ENCODE measurements around the gene PATZ1. TPM values are rescaled to one million over a fixed set of nuclear protein-coding genes. Genes with fewer than 3 reads are reported as not detected.

Gene PATZ1
- total and polyA plus RNA-seq, 2 experiments from 2014 or later: 23.2 to 56.8 TPM

DNA sequence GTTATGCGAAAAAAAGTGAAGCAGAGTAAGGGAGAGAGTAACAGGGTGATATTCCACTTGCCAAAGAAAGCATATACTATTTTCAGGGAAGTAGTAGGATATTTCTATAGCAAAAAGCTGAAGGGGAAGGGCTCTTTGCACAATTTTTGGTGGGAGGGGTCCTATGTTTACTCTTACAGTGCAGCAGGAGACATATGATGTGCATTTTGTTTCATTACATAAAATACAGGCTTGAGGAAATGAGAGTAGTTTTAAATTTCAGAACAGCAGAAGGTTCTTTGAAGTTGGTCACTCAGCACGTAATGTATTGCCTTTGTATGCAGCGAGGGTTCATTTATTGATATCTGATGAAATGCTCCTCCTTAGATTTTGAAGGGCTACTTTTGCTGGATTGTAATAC, 50.8 kb downstream of the PATZ1 start (continued):
- TF ChIP-seq, protein P1, sequence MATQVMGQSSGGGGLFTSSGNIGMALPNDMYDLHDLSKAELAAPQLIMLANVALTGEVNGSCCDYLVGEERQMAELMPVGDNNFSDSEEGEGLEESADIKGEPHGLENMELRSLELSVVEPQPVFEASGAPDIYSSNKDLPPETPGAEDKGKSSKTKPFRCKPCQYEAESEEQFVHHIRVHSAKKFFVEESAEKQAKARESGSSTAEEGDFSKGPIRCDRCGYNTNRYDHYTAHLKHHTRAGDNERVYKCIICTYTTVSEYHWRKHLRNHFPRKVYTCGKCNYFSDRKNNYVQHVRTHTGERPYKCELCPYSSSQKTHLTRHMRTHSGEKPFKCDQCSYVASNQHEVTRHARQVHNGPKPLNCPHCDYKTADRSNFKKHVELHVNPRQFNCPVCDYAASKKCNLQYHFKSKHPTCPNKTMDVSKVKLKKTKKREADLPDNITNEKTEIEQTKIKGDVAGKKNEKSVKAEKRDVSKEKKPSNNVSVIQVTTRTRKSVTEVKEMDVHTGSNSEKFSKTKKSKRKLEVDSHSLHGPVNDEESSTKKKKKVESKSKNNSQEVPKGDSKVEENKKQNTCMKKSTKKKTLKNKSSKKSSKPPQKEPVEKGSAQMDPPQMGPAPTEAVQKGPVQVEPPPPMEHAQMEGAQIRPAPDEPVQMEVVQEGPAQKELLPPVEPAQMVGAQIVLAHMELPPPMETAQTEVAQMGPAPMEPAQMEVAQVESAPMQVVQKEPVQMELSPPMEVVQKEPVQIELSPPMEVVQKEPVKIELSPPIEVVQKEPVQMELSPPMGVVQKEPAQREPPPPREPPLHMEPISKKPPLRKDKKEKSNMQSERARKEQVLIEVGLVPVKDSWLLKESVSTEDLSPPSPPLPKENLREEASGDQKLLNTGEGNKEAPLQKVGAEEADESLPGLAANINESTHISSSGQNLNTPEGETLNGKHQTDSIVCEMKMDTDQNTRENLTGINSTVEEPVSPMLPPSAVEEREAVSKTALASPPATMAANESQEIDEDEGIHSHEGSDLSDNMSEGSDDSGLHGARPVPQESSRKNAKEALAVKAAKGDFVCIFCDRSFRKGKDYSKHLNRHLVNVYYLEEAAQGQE (IDR thresholded peaks at IDR 0.05; ENCODE audit: unreplicated experiment): no peak
- TF ChIP-seq, protein P2, sequence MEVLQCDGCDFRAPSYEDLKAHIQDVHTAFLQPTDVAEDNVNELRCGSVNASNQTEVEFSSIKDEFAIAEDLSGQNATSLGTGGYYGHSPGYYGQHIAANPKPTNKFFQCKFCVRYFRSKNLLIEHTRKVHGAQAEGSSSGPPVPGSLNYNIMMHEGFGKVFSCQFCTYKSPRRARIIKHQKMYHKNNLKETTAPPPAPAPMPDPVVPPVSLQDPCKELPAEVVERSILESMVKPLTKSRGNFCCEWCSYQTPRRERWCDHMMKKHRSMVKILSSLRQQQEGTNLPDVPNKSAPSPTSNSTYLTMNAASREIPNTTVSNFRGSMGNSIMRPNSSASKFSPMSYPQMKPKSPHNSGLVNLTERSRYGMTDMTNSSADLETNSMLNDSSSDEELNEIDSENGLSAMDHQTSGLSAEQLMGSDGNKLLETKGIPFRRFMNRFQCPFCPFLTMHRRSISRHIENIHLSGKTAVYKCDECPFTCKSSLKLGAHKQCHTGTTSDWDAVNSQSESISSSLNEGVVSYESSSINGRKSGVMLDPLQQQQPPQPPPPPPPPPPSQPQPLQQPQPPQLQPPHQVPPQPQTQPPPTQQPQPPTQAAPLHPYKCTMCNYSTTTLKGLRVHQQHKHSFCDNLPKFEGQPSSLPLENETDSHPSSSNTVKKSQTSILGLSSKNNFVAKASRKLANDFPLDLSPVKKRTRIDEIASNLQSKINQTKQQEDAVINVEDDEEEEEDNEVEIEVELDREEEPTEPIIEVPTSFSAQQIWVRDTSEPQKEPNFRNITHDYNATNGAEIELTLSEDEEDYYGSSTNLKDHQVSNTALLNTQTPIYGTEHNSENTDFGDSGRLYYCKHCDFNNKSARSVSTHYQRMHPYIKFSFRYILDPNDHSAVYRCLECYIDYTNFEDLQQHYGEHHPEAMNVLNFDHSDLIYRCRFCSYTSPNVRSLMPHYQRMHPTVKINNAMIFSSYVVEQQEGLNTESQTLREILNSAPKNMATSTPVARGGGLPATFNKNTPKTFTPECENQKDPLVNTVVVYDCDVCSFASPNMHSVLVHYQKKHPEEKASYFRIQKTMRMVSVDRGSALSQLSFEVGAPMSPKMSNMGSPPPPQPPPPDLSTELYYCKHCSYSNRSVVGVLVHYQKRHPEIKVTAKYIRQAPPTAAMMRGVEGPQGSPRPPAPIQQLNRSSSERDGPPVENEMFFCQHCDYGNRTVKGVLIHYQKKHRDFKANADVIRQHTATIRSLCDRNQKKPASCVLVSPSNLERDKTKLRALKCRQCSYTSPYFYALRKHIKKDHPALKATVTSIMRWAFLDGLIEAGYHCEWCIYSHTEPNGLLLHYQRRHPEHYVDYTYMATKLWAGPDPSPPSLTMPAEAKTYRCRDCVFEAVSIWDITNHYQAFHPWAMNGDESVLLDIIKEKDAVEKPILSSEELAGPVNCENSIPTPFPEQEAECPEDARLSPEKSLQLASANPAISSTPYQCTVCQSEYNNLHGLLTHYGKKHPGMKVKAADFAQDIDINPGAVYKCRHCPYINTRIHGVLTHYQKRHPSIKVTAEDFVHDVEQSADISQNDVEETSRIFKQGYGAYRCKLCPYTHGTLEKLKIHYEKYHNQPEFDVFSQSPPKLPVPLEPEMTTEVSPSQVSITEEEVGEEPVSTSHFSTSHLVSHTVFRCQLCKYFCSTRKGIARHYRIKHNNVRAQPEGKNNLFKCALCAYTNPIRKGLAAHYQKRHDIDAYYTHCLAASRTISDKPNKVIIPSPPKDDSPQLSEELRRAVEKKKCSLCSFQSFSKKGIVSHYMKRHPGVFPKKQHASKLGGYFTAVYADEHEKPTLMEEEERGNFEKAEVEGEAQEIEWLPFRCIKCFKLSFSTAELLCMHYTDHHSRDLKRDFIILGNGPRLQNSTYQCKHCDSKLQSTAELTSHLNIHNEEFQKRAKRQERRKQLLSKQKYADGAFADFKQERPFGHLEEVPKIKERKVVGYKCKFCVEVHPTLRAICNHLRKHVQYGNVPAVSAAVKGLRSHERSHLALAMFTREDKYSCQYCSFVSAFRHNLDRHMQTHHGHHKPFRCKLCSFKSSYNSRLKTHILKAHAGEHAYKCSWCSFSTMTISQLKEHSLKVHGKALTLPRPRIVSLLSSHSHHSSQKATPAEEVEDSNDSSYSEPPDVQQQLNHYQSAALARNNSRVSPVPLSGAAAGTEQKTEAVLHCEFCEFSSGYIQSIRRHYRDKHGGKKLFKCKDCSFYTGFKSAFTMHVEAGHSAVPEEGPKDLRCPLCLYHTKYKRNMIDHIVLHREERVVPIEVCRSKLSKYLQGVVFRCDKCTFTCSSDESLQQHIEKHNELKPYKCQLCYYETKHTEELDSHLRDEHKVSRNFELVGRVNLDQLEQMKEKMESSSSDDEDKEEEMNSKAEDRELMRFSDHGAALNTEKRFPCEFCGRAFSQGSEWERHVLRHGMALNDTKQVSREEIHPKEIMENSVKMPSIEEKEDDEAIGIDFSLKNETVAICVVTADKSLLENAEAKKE (CRISPR knock-in tag; IDR thresholded peaks at IDR 0.05): no peak

DNA sequence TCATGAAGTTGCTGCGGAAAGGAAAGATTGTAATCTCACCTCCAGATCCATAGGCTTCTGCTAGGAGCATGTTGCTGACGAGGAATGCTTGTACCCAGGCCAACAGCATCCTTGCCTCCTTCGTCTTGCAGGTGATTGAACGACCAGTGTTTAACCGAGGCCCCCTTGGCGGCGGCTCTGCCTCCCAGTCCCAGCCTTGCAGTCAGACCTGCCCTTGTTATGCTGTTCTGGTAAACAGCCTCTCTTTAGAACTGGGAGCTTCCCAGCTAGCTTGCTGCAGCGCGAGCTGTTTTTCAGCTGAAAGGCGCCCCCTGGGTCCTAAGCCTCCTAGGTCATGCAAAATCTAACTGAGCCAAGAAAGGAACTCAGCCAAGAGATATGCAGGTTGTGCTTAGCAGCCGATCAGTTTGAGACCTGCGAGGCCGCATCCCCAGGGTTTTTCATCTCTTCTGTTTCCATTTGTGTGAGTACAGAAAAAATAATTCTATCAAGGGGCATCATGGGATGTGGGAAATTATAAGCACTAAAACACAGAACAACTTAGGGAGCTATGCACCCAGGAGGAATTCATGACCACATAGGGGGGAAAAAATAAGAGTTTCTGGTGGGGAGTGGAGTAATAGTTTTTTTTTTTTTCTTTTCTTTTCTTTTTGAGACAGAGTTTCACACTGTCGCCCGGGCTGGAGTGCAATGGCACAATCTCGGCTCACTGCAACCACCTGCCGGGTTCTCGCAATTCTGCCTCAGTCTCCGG, 53.7 kb downstream of the PATZ1 start, which contains the start of gene PIK3IP1:
Gene PIK3IP1, minus strand, starts transcription at position 253 of the 754 bp plus-strand sequence. Its CDS starts 144 bp downstream, at position 109.
- ATAC-seq (peak; percentile 78), DNase-seq (ENCODE audit: low spot score) (peak; percentile 98)
- H3K27me3 ChIP-seq (ENCODE audit: insufficient read depth): peaks cover 26% of the 10 kb centered on the region
- no peaks in the 10 kb centered on the region for H3K36me3 ChIP-seq (ENCODE audit: insufficient read depth)
- H4K20me1 ChIP-seq (replicated peaks; ENCODE audit: insufficient read depth): no peaks in the 10 kb centered on the region
- H3F3A ChIP-seq (replicated peaks; ENCODE audit: low read depth): peaks cover 8% of the 10 kb centered on the region; the same call in 1 of the 2 replicates
- no peak within 1 kb of the TSS for H3K27ac Mint-ChIP-seq
- H3K79me2 ChIP-seq (replicated peaks; ENCODE audit: insufficient read depth): no peaks in the 10 kb centered on the region
- H3K4me1 Mint-ChIP-seq: peaks cover 19% of the 10 kb centered on the region
- 0 out of 2 replicates have a peak, but pooled peaks cover 8% of the 10 kb centered on the region for H3K4me1 ChIP-seq (ENCODE audit: insufficient read depth)
- H3K4me3 Mint-ChIP-seq: peak within 1 kb of the TSS; percentile 82
- H3K9me3 Mint-ChIP-seq: no peaks in the 10 kb centered on the region
- no peaks in the 10 kb centered on the region for H3K9me2 ChIP-seq (ENCODE audit: insufficient read depth)
- H3K36me3 Mint-ChIP-seq (ENCODE audit: low read depth): no peaks in the 10 kb centered on the region
- H3K4me2 ChIP-seq: peak within 1 kb of the TSS; percentile 79
- H3K27ac ChIP-seq (ENCODE audit: low read depth): no peak within 1 kb of the TSS
- H3K27me3 Mint-ChIP-seq (ENCODE audit: insufficient read depth, low read depth, poor library complexity): peaks cover 19% of the 10 kb centered on the region
- H3K4me3 ChIP-seq: peak within 1 kb of the TSS; percentile 57
- H2AFZ ChIP-seq: peak within 1 kb of the TSS; percentile 45; the same call in 1 of the 2 replicates
- TF ChIP-seq ZNF114 (CRISPR knock-in tag; IDR thresholded peaks at IDR 0.05): no peak
- no peak for TF ChIP-seq NANOG (IDR thresholded peaks at IDR 0.05; ENCODE audit: borderline replicate concordance)
- TF ChIP-seq EZH2phosphoT487 (IDR thresholded peaks at IDR 0.05; ENCODE audit: unreplicated experiment): no peak
- no peak for TF ChIP-seq STAT1 (IDR thresholded peaks at IDR 0.05; ENCODE audit: unreplicated experiment)
- TF ChIP-seq CREB1 (CRISPR knock-in tag; IDR thresholded peaks at IDR 0.05; ENCODE audit: low read depth): peak; percentile 36; the same call in 1 of the 2 replicates
- TF ChIP-seq, protein P3, sequence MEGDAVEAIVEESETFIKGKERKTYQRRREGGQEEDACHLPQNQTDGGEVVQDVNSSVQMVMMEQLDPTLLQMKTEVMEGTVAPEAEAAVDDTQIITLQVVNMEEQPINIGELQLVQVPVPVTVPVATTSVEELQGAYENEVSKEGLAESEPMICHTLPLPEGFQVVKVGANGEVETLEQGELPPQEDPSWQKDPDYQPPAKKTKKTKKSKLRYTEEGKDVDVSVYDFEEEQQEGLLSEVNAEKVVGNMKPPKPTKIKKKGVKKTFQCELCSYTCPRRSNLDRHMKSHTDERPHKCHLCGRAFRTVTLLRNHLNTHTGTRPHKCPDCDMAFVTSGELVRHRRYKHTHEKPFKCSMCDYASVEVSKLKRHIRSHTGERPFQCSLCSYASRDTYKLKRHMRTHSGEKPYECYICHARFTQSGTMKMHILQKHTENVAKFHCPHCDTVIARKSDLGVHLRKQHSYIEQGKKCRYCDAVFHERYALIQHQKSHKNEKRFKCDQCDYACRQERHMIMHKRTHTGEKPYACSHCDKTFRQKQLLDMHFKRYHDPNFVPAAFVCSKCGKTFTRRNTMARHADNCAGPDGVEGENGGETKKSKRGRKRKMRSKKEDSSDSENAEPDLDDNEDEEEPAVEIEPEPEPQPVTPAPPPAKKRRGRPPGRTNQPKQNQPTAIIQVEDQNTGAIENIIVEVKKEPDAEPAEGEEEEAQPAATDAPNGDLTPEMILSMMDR (conservative IDR thresholded peaks at IDR 0.05; ENCODE audit: low read depth in 2 of 2): peak; percentile 23 to 50; a peak in 3 of 4 replicates
- peak; percentile 3 for TF ChIP-seq JUNB (IDR thresholded peaks at IDR 0.05; ENCODE audit: unreplicated experiment)
- TF ChIP-seq POLR2AphosphoS5 (IDR thresholded peaks at IDR 0.05; ENCODE audit: low read depth): peak; percentile 51
- TF ChIP-seq, protein P4, sequence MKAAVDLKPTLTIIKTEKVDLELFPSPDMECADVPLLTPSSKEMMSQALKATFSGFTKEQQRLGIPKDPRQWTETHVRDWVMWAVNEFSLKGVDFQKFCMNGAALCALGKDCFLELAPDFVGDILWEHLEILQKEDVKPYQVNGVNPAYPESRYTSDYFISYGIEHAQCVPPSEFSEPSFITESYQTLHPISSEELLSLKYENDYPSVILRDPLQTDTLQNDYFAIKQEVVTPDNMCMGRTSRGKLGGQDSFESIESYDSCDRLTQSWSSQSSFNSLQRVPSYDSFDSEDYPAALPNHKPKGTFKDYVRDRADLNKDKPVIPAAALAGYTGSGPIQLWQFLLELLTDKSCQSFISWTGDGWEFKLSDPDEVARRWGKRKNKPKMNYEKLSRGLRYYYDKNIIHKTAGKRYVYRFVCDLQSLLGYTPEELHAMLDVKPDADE (IDR thresholded peaks at IDR 0.05): peak; percentile 42; the same call in 1 of the 2 replicates

Measured in GM23338 (cell line).